HL-60 (cell line): ENCODE results near the gene DLG3.

Experiments
- GABPA ChIP-seq: IDR thresholded peaks from 2 replicates; pipeline ENCODE4 v1.6.1; 2012; ENCODE audit warnings: low read depth
- POLR2AphosphoS5 ChIP-seq: IDR thresholded peaks from 2 replicates; pipeline ENCODE4 v1.6.1; 2012; ENCODE audit warnings: low read depth
- SPI1 ChIP-seq: IDR thresholded peaks from 2 replicates; pipeline ENCODE4 v1.6.1; 2012; ENCODE audit warnings: low read depth, mild to moderate bottlenecking, borderline replicate concordance
- TF ChIP-seq, protein P1 (sequence below): IDR thresholded peaks from one replicate; pipeline ENCODE4 v1.5.1; 2011; ENCODE audit warnings: low read length, control low read depth, inconsistent platforms; ENCODE audit not compliant: insufficient read depth
- TF ChIP-seq, protein P2 (sequence below): IDR thresholded peaks from 2 replicates; pipeline ENCODE4 v1.6.1; 2012; ENCODE audit warnings: low read depth; ENCODE audit not compliant: insufficient replicate concordance

DNA sequence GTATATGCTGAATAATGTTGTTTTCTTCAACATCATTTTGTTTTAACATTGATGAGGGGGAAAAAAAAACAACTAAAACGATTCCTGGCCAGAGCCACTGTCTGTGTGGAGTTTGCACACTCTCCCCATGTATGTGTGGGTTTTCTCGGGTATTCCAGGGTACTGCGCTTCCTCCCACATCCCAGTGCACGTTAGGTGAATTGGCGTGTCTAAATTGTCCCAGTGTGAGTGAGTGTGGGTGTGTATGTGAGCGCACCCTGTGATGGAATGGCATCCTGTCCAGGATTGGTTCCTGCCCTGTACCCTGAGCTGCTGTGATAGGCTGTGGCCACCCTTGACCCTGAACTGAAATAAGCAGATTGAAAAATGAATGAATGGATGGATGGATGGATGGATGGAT, 2.4 kb upstream of the DLG3 start:
- TF ChIP-seq, protein P1, sequence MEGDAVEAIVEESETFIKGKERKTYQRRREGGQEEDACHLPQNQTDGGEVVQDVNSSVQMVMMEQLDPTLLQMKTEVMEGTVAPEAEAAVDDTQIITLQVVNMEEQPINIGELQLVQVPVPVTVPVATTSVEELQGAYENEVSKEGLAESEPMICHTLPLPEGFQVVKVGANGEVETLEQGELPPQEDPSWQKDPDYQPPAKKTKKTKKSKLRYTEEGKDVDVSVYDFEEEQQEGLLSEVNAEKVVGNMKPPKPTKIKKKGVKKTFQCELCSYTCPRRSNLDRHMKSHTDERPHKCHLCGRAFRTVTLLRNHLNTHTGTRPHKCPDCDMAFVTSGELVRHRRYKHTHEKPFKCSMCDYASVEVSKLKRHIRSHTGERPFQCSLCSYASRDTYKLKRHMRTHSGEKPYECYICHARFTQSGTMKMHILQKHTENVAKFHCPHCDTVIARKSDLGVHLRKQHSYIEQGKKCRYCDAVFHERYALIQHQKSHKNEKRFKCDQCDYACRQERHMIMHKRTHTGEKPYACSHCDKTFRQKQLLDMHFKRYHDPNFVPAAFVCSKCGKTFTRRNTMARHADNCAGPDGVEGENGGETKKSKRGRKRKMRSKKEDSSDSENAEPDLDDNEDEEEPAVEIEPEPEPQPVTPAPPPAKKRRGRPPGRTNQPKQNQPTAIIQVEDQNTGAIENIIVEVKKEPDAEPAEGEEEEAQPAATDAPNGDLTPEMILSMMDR = no peak
- TF ChIP-seq GABPA = no peak
- no peak for TF ChIP-seq POLR2AphosphoS5
- TF ChIP-seq, protein P2, sequence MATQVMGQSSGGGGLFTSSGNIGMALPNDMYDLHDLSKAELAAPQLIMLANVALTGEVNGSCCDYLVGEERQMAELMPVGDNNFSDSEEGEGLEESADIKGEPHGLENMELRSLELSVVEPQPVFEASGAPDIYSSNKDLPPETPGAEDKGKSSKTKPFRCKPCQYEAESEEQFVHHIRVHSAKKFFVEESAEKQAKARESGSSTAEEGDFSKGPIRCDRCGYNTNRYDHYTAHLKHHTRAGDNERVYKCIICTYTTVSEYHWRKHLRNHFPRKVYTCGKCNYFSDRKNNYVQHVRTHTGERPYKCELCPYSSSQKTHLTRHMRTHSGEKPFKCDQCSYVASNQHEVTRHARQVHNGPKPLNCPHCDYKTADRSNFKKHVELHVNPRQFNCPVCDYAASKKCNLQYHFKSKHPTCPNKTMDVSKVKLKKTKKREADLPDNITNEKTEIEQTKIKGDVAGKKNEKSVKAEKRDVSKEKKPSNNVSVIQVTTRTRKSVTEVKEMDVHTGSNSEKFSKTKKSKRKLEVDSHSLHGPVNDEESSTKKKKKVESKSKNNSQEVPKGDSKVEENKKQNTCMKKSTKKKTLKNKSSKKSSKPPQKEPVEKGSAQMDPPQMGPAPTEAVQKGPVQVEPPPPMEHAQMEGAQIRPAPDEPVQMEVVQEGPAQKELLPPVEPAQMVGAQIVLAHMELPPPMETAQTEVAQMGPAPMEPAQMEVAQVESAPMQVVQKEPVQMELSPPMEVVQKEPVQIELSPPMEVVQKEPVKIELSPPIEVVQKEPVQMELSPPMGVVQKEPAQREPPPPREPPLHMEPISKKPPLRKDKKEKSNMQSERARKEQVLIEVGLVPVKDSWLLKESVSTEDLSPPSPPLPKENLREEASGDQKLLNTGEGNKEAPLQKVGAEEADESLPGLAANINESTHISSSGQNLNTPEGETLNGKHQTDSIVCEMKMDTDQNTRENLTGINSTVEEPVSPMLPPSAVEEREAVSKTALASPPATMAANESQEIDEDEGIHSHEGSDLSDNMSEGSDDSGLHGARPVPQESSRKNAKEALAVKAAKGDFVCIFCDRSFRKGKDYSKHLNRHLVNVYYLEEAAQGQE = no peak
- TF ChIP-seq SPI1 = no peak
